ENCODE data around the gene DEFB114. TPM values are rescaled to one million over a fixed set of nuclear protein-coding genes. Genes with fewer than 3 reads are reported as not detected.

DEFB114 gene
- total RNA-seq, 1 experiment from 2014 or later, result not detected

DNA sequence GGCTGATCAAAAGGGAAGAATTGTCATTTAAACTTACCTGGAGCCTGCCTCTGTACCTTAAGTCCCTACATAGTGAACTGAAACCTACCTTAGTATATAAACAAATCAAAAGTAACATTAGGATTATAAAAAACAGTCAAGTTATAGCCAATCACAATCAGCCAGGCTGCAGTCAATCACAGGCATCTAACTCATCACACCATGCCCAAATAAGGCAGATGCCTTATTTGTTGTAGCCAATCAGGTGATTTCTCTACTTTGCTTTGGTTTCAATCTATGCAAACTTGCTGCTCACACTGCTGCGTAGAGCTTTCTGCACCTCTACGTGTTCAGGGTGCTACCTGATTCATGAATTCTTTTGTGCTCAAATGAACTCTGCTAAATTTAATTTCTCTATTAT, 23.8 kb upstream of the DEFB114 start:
- no peak overlapping the region for H3K14ac ChIP-seq (ENCODE audit: insufficient read depth, low read length)
- no CpG with 5 or more reads among the region's 2 CpGs for WGBS (ENCODE audit: extremely low coverage, insufficient read length, low lambda C conversion rate)
- Mint-ChIP-seq H3K27me3 (ENCODE audit: low read depth) (no peaks in the 10 kb centered on the region), H3K36me3 (ENCODE audit: insufficient read depth in 1 of 3, low read depth in 3 of 3) (no peaks in the 10 kb centered on the region; a peak in 1 of 7 replicates), H3K4me1 (peaks cover 2 to 3% of the 10 kb centered on the region in 2 experiments; a peak in 2 of 4 replicates), H3K9me3 (no peaks in the 10 kb centered on the region), H3K4me3 (no peak overlapping the region), H3K27ac (no peak overlapping the region)
- no peak overlapping the region for H3T11ph ChIP-seq (ENCODE audit: low read length)
- no peak overlapping the region for H2AFZ ChIP-seq (ENCODE audit: low read length)
- no peak overlapping the region for H2AK5ac ChIP-seq (ENCODE audit: insufficient read length, low read length)
- no peak for DNase-seq
- H3K79me1 ChIP-seq (ENCODE audit: insufficient read depth, low read depth, low read length, poor library complexity, severe bottlenecking), result no peaks in the 10 kb centered on the region
- H2BK12ac ChIP-seq (ENCODE audit: insufficient read length, low read depth, low read length), result no peak overlapping the region
- H3K79me2 ChIP-seq (ENCODE audit: insufficient read depth, low read length), result no peaks in the 10 kb centered on the region
- no peak overlapping the region for H2BK120ac ChIP-seq (ENCODE audit: low read depth, low read length, poor library complexity, severe bottlenecking)
- H4K91ac ChIP-seq (ENCODE audit: insufficient read length, low read depth, low read length), result no peak overlapping the region
- H2BK20ac ChIP-seq (ENCODE audit: low read depth, low read length, poor library complexity, severe bottlenecking), result no peak overlapping the region
- no peak overlapping the region for H3K23ac ChIP-seq (ENCODE audit: insufficient read length, low read depth, low read length)
- no peak overlapping the region for H3K4ac ChIP-seq (ENCODE audit: low read depth, low read length)
- H3K27me3 ChIP-seq (ENCODE audit: insufficient read depth, low read length), result no peaks in the 10 kb centered on the region
- H3K9ac ChIP-seq (ENCODE audit: extremely low read depth, insufficient read length, low read length), result no peak overlapping the region
- H4K5ac ChIP-seq (ENCODE audit: insufficient read length, low read depth, low read length), result no peak overlapping the region
- H2BK5ac ChIP-seq (ENCODE audit: insufficient read length, low read length), result no peak overlapping the region
- H3K4me1 ChIP-seq (ENCODE audit: insufficient read depth, low read length), result no peaks in the 10 kb centered on the region; the same call in 1 of the 2 replicates
- H4K20me1 ChIP-seq (ENCODE audit: control insufficient read depth, insufficient read depth, insufficient read length), result no peaks in the 10 kb centered on the region
- no peak overlapping the region for H3K4me2 ChIP-seq (ENCODE audit: insufficient read depth, insufficient read length, low read length)
- H3K18ac ChIP-seq (ENCODE audit: insufficient read length, low read depth, low read length), result no peak overlapping the region
- TF ChIP-seq, protein P1, sequence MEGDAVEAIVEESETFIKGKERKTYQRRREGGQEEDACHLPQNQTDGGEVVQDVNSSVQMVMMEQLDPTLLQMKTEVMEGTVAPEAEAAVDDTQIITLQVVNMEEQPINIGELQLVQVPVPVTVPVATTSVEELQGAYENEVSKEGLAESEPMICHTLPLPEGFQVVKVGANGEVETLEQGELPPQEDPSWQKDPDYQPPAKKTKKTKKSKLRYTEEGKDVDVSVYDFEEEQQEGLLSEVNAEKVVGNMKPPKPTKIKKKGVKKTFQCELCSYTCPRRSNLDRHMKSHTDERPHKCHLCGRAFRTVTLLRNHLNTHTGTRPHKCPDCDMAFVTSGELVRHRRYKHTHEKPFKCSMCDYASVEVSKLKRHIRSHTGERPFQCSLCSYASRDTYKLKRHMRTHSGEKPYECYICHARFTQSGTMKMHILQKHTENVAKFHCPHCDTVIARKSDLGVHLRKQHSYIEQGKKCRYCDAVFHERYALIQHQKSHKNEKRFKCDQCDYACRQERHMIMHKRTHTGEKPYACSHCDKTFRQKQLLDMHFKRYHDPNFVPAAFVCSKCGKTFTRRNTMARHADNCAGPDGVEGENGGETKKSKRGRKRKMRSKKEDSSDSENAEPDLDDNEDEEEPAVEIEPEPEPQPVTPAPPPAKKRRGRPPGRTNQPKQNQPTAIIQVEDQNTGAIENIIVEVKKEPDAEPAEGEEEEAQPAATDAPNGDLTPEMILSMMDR (conservative IDR thresholded peaks at IDR 0.05), result no peak
- no peak overlapping the region for H2BK15ac ChIP-seq (ENCODE audit: low read depth, low read length)
- no peak overlapping the region for H4K8ac ChIP-seq (replicated peaks; ENCODE audit: insufficient read length, low read depth, low read length)
- H3K9me3 ChIP-seq (ENCODE audit: control insufficient read depth, low read depth, low read length), result no peaks in the 10 kb centered on the region
- H3K23me2 ChIP-seq (ENCODE audit: insufficient read length, low read depth, low read length, poor library complexity, severe bottlenecking), result no peaks in the 10 kb centered on the region
- no peak overlapping the region for H3K56ac ChIP-seq (ENCODE audit: insufficient read length, low read depth, low read length)
- no peak overlapping the region for H3K27ac ChIP-seq (ENCODE audit: insufficient read length, low read depth, low read length)

All from H9 (cell line).